ENCODE results near the gene KLF16.

GRCh38 chr19:1818549-1819195, 44.7 kb downstream of the KLF16 start:
- TF ChIP-seq EZH2 (IDR thresholded peaks at IDR 0.05; ENCODE audit: insufficient read depth, low read length): no peak
- no peak for TF ChIP-seq CTCF (IDR thresholded peaks at IDR 0.05; ENCODE audit: insufficient read depth, low read depth, low read length)
